ENCODE results near the gene XPNPEP1.

GRCh38 chr10:109824206-109824605 is 99.1 kb downstream of the XPNPEP1 start:
- TF ChIP-seq CTCF (IDR thresholded peaks at IDR 0.05), result no peak
- TF ChIP-seq POLR2A (IDR thresholded peaks at IDR 0.05), result no peak

Measured in adrenal gland (tissue), 5 donors.